BJ (cell line): ENCODE measurements around the gene EPHX1. TPM values are rescaled to one million over a fixed set of nuclear protein-coding genes. Genes with fewer than 3 reads are reported as not detected.
"Not testable (repeated sequence)": the region's sequence is repeated elsewhere in the genome, so short reads cannot be mapped to it uniquely, and the experiment has no call there.

ENCODE experiments used
- CTCF ChIA-PET: fragments of 350-600 bp; formaldehyde crosslinking; extraction: SDS; loops from one replicate; lab custom pipeline; 2021; ENCODE audit warnings: antibody characterized with exemption, inconsistent platforms; lab: Yijun Ruan, JAX
- POLR2A ChIA-PET: fragments of 300-600 bp; sonication (Branson Sonifier 250); formaldehyde crosslinking; extraction: SDS; loops from one replicate; lab custom pipeline; 2021; ENCODE audit warnings: antibody characterized with exemption; lab: Charles Lee
- DNase-seq: peaks from one replicate; pipeline ENCODE4 v3.0.0-alpha.2; 2011; ENCODE audit warnings: low read depth
- H3K27me3 ChIP-seq: 2 replicates; pipeline ENCODE4 v1.6.0; 2011; ENCODE audit warnings: low read length; ENCODE audit not compliant: control insufficient read depth, insufficient read depth
- H3K36me3 ChIP-seq: 2 replicates; pipeline ENCODE4 v1.5.1; 2011; ENCODE audit warnings: low read length; ENCODE audit not compliant: control insufficient read depth, insufficient read depth
- H3K4me3 ChIP-seq: 2 replicates; pipeline ENCODE4 v1.5.1; 2011; ENCODE audit warnings: low read depth, mild to moderate bottlenecking, control low read depth, low read length
- polyA plus RNA-seq: library from polyadenylated mRNA; depleted of rRNA; stranded (reverse); fragments of >200 nt; gene quantifications from 2 replicates; pipeline ENCODE4 v1.2.3, GENCODE V29; 2011
- TF ChIP-seq, protein P1 (sequence below): IDR thresholded peaks from 2 replicates; pipeline ENCODE4 v1.5.1; 2011; ENCODE audit warnings: low read depth, mild to moderate bottlenecking, control low read depth, inconsistent platforms, low read length, moderate library complexity; ENCODE audit not compliant: insufficient read depth

EPHX1 gene
- polyA plus RNA-seq, 1 experiment = 34.3 TPM

DNA sequence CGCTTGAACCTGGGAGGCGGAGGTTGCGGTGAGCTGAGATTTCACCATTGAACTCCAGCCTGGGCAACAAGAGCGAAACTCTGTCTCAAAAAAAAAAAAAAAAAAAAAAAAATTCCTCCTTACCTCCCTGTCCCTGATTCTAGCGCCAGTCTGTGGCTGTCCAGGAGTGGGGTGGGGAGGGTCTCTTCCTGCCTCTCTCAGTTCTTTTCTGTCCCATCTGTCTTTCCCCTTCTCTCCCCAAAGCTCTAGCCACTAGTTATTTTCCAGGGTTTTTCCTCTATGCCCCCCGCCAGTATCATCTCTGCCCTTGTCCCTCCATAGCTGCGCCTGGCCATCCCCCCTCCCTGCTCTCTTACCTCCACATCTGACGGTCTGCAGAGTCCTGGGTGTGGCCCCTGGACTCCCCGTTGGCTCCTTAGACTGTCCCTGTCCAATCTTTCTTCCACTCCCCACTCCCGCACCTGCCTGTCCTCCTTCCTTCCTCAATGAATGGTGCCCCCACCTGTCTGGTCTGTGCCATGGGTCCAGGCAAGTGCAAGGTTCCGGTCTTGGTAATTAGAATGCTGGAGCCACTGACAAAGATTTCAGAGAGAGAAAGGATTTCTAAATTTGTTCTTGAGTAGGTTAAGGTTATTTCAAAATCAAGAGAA lies 73.8 kb downstream of the EPHX1 start:
- H3K4me3 ChIP-seq = no peak overlapping the region
- CTCF ChIA-PET = interaction anchor here (0.8 to 2.4 kb wide), 7 partner anchors 14 to 423 kb away, joined by 3 to 9 read pairs (median 4); partner anchors contain the start of gene SRP9
- no peaks in the 10 kb centered on the region for H3K36me3 ChIP-seq
- DNase-seq = no peak
- POLR2A ChIA-PET = interaction anchor here (0.6 to 0.7 kb wide), 2 partner anchors 33 to 409 kb away, joined by 5 to 9 read pairs; no protein-coding TSS in a partner anchor
- no peaks in the 10 kb centered on the region for H3K27me3 ChIP-seq
- TF ChIP-seq, protein P1, sequence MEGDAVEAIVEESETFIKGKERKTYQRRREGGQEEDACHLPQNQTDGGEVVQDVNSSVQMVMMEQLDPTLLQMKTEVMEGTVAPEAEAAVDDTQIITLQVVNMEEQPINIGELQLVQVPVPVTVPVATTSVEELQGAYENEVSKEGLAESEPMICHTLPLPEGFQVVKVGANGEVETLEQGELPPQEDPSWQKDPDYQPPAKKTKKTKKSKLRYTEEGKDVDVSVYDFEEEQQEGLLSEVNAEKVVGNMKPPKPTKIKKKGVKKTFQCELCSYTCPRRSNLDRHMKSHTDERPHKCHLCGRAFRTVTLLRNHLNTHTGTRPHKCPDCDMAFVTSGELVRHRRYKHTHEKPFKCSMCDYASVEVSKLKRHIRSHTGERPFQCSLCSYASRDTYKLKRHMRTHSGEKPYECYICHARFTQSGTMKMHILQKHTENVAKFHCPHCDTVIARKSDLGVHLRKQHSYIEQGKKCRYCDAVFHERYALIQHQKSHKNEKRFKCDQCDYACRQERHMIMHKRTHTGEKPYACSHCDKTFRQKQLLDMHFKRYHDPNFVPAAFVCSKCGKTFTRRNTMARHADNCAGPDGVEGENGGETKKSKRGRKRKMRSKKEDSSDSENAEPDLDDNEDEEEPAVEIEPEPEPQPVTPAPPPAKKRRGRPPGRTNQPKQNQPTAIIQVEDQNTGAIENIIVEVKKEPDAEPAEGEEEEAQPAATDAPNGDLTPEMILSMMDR = no peak

DNA sequence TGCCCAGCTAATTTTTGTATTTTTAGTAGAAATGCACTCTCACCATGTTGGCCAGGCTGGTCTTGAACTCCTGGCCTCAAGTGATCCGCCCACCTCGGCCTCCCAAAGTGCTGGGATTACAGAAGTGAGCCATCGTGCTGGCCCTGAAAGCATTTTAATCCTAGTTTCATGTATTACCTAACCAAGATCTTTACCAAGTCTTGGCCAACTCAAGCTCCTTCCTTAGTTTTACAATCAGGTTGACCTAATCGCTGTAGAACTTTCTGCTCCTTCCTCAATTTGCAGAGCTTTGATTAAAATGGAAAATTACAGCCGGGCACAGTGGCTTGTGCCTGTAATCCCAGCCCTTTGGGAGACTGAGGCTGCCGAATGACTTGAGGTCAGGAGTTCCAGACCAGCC lies 75.4 kb downstream of the EPHX1 start:
- H3K36me3 ChIP-seq = no peaks in the 10 kb centered on the region
- TF ChIP-seq, protein P1 = no peak
- H3K4me3 ChIP-seq = no peak overlapping the region
- CTCF ChIA-PET = no interaction called here
- no peaks in the 10 kb centered on the region for H3K27me3 ChIP-seq
- no peak for DNase-seq
- POLR2A ChIA-PET = no interaction called here

- DNase-seq = no peak
- ChIA-PET CTCF (interaction anchor here (1.5 kb wide), 1 partner anchor 411 kb away, joined by 3 read pairs; no protein-coding TSS in a partner anchor), POLR2A (no interaction called here)
- Histone ChIP-seq H3K4me3 (no peak overlapping the region), H3K27me3 (no peaks in the 10 kb centered on the region), H3K36me3 (no peaks in the 10 kb centered on the region)
- TF ChIP-seq, protein P1 = no peak
Measured at GRCh38 chr1:225886159-225887029, 76.5 kb downstream of the EPHX1 start.

DNA sequence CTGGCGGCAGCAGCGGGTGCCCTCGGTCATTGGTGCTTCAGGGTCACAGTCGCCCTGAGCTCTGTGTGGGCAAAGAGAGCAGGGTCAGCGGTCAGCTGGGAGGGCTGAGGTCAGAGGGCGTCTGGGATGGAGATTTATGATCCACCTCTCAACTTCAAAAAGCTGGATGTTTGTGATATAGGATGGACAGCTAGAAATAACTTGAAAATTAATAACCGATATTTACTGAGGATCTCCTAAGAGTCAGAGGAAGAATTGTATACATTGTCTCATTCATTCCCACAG lies 77.0 kb downstream of the EPHX1 start:
- CTCF ChIA-PET = interaction anchor here (1.5 kb wide), 1 partner anchor 412 kb away, joined by 3 read pairs; no protein-coding TSS in a partner anchor
- Histone ChIP-seq H3K27me3 (no peaks in the 10 kb centered on the region), H3K4me3 (no peak overlapping the region), H3K36me3 (no peaks in the 10 kb centered on the region)
- POLR2A ChIA-PET = no interaction called here
- no peak for DNase-seq
- TF ChIP-seq, protein P1 = no peak

DNA sequence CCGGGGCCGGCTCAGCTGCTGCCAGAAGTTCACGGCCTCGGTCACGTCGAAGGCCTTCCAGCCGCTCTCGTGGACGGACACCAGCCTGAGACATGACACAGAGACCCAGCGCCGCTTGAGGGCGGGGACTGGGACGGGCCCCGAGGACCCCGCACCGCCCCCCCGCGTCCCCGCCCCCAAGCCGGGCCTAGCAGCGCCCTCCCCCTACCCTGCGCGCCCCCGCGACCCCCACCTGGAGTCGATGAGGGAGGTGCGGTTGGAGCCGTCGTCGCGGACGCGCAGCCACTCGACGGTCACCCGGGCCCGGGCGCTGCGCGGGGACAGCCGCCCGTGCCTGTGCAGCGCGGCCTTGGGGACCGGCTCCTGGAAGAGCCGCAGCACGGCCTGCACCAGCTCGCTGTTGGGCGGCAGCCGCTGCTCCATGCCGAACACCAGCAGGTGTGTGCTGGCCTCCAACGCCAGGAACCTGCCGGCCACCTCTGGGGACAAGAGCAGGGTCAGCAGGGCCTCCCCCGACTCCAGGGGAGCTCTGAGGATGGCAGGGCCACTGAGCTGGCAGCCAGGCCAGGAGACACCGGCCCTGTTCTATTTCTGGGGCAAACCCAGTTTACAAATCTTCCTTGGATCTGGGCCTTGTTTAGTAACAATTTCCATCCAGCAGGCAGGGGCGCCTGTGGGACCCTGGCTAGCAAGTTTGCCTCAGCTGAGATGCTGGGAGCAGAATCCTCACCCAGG lies 77.8 kb downstream of the EPHX1 start:
- POLR2A ChIA-PET = not testable (repeated sequence)

More for the DNA sequence above, 77.8 kb downstream of the EPHX1 start:
- not testable (repeated sequence) for H3K36me3 ChIP-seq, H3K4me3 ChIP-seq, H3K27me3 ChIP-seq, DNase-seq
- CTCF ChIA-PET = interaction anchor here (1.5 kb wide), 1 partner anchor 413 kb away, joined by 3 read pairs; no protein-coding TSS in a partner anchor
